Fibroblast of upper back skin (primary cell): ENCODE measurements around the gene SCYGR5.

Experiments used
- DNase-seq: peaks from one replicate; pipeline ENCODE4 v3.0.0-alpha.2; 2013

Gene SCYGR5

GRCh38 chr2:227674485-227674884 is 7.9 kb downstream of the SCYGR5 start:
- DNase-seq, result no peak

GRCh38 chr2:227677928-227678327 is 11.3 kb downstream of the SCYGR5 start:
- DNase-seq, result no peak

GRCh38 chr2:227684258-227684657 is 17.7 kb downstream of the SCYGR5 start:
- no peak for DNase-seq

- no peak for DNase-seq
These were observed 20.6 kb downstream of the SCYGR5 start for GRCh38 chr2:227687189-227687588.

- DNase-seq, result no peak
These were observed 30.5 kb downstream of the SCYGR5 start for GRCh38 chr2:227696990-227697679.

- DNase-seq, result no peak
These were observed 35.0 kb downstream of the SCYGR5 start for GRCh38 chr2:227701556-227701955.

GRCh38 chr2:227703280-227703732 is 36.7 kb downstream of the SCYGR5 start:
- no peak for DNase-seq

- DNase-seq, result no peak
These were observed 37.4 kb downstream of the SCYGR5 start for GRCh38 chr2:227703961-227704360.

GRCh38 chr2:227706859-227707258 is 40.3 kb downstream of the SCYGR5 start:
- DNase-seq, result no peak

GRCh38 chr2:227707390-227707789 is 40.8 kb downstream of the SCYGR5 start:
- DNase-seq, result no peak

GRCh38 chr2:227710986-227711385 is 44.4 kb downstream of the SCYGR5 start:
- DNase-seq, result no peak

GRCh38 chr2:227713291-227713690 is 46.7 kb downstream of the SCYGR5 start:
- DNase-seq, result no peak

GRCh38 chr2:227716501-227716900 is 49.9 kb downstream of the SCYGR5 start:
- no peak for DNase-seq
